OCI-LY1 (cell line): ENCODE data around the gene TPM1.

ENCODE experiments used
- CTCF ChIP-seq: fragments of 200-600 bp; sonication (generic), shearing (Covaris generic); IDR thresholded peaks from 2 replicates; pipeline ENCODE4 v1.5.1; 2017; ENCODE audit warnings: mild to moderate bottlenecking, antibody characterized with exemption, low read length, moderate library complexity, mixed read lengths
- EZH2 ChIP-seq: fragments of 200-600 bp; sonication (generic), shearing (Covaris generic); IDR thresholded peaks from 2 replicates; pipeline ENCODE4 v1.8.0; 2017; ENCODE audit warnings: borderline replicate concordance, mixed run types, mild to moderate bottlenecking, antibody characterized with exemption, low read length, moderate library complexity, mixed read lengths

- TF ChIP-seq EZH2 (no peak), CTCF (no peak)
These were observed 70.3 kb downstream of the TPM1 start for GRCh38 chr15:63112871-63113270.
